H1 (cell line): Measurements from ENCODE around the gene GIMD1. TPM values are rescaled to one million over a fixed set of nuclear protein-coding genes. Genes with fewer than 3 reads are reported as not detected.
"Not testable (repeated sequence)": the region's sequence is repeated elsewhere in the genome, so short reads cannot be mapped to it uniquely, and the experiment has no call there.

Experiments used
- CTCF ChIA-PET: fragments of 300-600 bp; sonication (Branson Sonifier 250); formaldehyde crosslinking; loops from one replicate; lab custom pipeline; 2021; ENCODE audit not compliant: partially characterized antibody; lab: Charles Lee
- POLR2A ChIA-PET: fragments of 300-600 bp; sonication (Branson Sonifier 250); formaldehyde crosslinking; loops from one replicate; lab custom pipeline; 2021; ENCODE audit warnings: inconsistent platforms; ENCODE audit not compliant: partially characterized antibody; lab: Charles Lee
- DNase-seq, 2 experiments: peaks; one replicate each; pipeline versions ENCODE4 v3.0.0 to v3.0.0-alpha.2; 2010 to 2022; ENCODE audit warnings: low spot score in 2 of 2, low read depth in 1 of 2, mixed read lengths in 1 of 2
- FAIRE-seq: peaks from 2 replicates; lab custom pipeline; 2011; peaks lifted over from hg19 to GRCh38; lab: Jason Lieb, UNC
- H2AFZ ChIP-seq: 2 replicates; pipeline ENCODE4 v1.8.1; 2012; ENCODE audit warnings: low read length, inconsistent platforms
- H2AK5ac ChIP-seq: 2 replicates; pipeline ENCODE4 v1.6.1; 2013; ENCODE audit warnings: low read depth, low read length
- H2BK120ac ChIP-seq: replicated peaks from 2 replicates; pipeline ENCODE3; 2013; ENCODE audit warnings: low read depth, low read length, inconsistent platforms
- H2BK12ac ChIP-seq: 2 replicates; pipeline ENCODE4 v1.6.1; 2013; ENCODE audit warnings: low read depth, low read length
- H2BK15ac ChIP-seq: 2 replicates; pipeline ENCODE4 v1.6.1; 2013; ENCODE audit warnings: low read length
- H2BK20ac ChIP-seq: 2 replicates; pipeline ENCODE4 v1.6.1; 2013; ENCODE audit warnings: low read length
- H2BK5ac ChIP-seq: 2 replicates; pipeline ENCODE4 v1.6.1; 2013; ENCODE audit warnings: low read depth, low read length
- H3K14ac ChIP-seq: 2 replicates; pipeline ENCODE4 v1.6.1; 2013; ENCODE audit warnings: inconsistent platforms; ENCODE audit not compliant: insufficient read length
- H3K18ac ChIP-seq: 2 replicates; pipeline ENCODE4 v1.6.1; 2013; ENCODE audit warnings: low read length; ENCODE audit errors: extremely low read depth
- H3K23ac ChIP-seq: 2 replicates; pipeline ENCODE4 v1.6.1; 2013; ENCODE audit warnings: inconsistent platforms; ENCODE audit not compliant: insufficient read length
- H3K23me2 ChIP-seq: 2 replicates; pipeline ENCODE4 v1.6.1; 2013; ENCODE audit warnings: low read depth, low read length
- H3K27ac ChIP-seq: 2 replicates; pipeline ENCODE4 v1.6.1; 2011; ENCODE audit warnings: low read depth, low read length, inconsistent platforms
- H3K27me3 ChIP-seq, 4 experiments: replicated peaks in 1 of 4; 1 replicate in 1 of 4; 2 replicates in 3 of 4; pipeline versions ENCODE4 v1.6.1 to v1.8.1; 2011 to 2013; ENCODE audit warnings: low read length in 3 of 4, mild to moderate bottlenecking in 3 of 4, inconsistent platforms in 2 of 4, mixed read lengths in 2 of 4, moderate library complexity in 1 of 4; ENCODE audit not compliant: control insufficient read depth in 3 of 4, insufficient read depth in 3 of 4; ENCODE audit errors: extremely low read depth in 1 of 4
- H3K36me3 ChIP-seq, 4 experiments: 2 replicates each; pipeline versions ENCODE4 v1.6.1 to v1.8.1; 2011 to 2013; ENCODE audit warnings: mild to moderate bottlenecking in 4 of 4, low read length in 3 of 4, moderate library complexity in 2 of 4, control low read depth in 1 of 4, inconsistent platforms in 1 of 4; ENCODE audit not compliant: insufficient read depth in 4 of 4, control insufficient read depth in 2 of 4
- H3K4ac ChIP-seq: replicated peaks from 2 replicates; pipeline ENCODE3; 2013; ENCODE audit warnings: low read length, low read depth, mixed read lengths, inconsistent platforms; ENCODE audit not compliant: insufficient read length
- H3K4me1 ChIP-seq, 4 experiments: replicated peaks in 1 of 4; 1 replicate in 1 of 4; 2 replicates in 3 of 4; pipeline versions ENCODE4 v1.6.1 to v1.8.1; 2011 to 2013; ENCODE audit warnings: low read length in 3 of 4, inconsistent platforms in 2 of 4, mixed read lengths in 1 of 4; ENCODE audit not compliant: insufficient read depth in 4 of 4, control insufficient read depth in 3 of 4
- H3K4me2 ChIP-seq, 2 experiments: 2 replicates each; pipeline versions ENCODE4 v1.6.1 to v1.8.1; 2011 to 2013; ENCODE audit warnings: low read depth in 2 of 2, low read length in 2 of 2, control low read depth in 1 of 2, inconsistent platforms in 1 of 2, mild to moderate bottlenecking in 1 of 2; ENCODE audit not compliant: insufficient read depth in 1 of 2
- H3K4me3 ChIP-seq, 4 experiments: fragments of 200-600, 300-600 bp in 1 of 4; sonication (generic), shearing (Covaris generic), sonication (Bioruptor Twin) in 1 of 4; 2 replicates each; pipeline versions ENCODE4 v1.5.1 to v1.8.1; 2011 to 2016; ENCODE audit warnings: low read length in 4 of 4, low read depth in 3 of 4, control low read depth in 2 of 4, inconsistent platforms in 2 of 4, mild to moderate bottlenecking in 2 of 4, mixed read lengths in 1 of 4, moderate library complexity in 1 of 4; ENCODE audit not compliant: insufficient read depth in 2 of 4; ENCODE audit errors: extremely low read depth in 1 of 4
- H3K56ac ChIP-seq: replicated peaks from 2 replicates; pipeline ENCODE3; 2013; ENCODE audit warnings: low read depth, mild to moderate bottlenecking, mixed read lengths, low read length, inconsistent platforms; ENCODE audit not compliant: insufficient read length
- H3K79me1 ChIP-seq: 2 replicates; pipeline ENCODE4 v1.6.1; 2013; ENCODE audit warnings: low read depth, low read length, control low read depth
- H3K79me2 ChIP-seq, 2 experiments: 2 replicates each; pipeline versions ENCODE4 v1.6.1 to v1.8.1; 2012 to 2013; ENCODE audit warnings: low read length in 2 of 2, mild to moderate bottlenecking in 2 of 2, inconsistent platforms in 1 of 2; ENCODE audit not compliant: insufficient read depth in 2 of 2, control insufficient read depth in 1 of 2
- H3K9ac ChIP-seq, 4 experiments: replicated peaks in 1 of 4; 1 replicate in 1 of 4; 2 replicates in 3 of 4; pipeline versions ENCODE4 v1.6.1 to v1.8.1; 2011 to 2013; ENCODE audit warnings: low read depth in 3 of 4, low read length in 3 of 4, control low read depth in 2 of 4, mild to moderate bottlenecking in 2 of 4, moderate library complexity in 2 of 4, inconsistent platforms in 1 of 4; ENCODE audit errors: extremely low read depth in 1 of 4
- H3K9me3 ChIP-seq, 2 experiments: 2 replicates each; pipeline versions ENCODE4 v1.6.1 to v1.8.1; 2012 to 2013; ENCODE audit warnings: mild to moderate bottlenecking in 2 of 2, moderate library complexity in 2 of 2, control low read depth in 1 of 2, inconsistent platforms in 1 of 2, low read depth in 1 of 2, low read length in 1 of 2, mixed read lengths in 1 of 2; ENCODE audit not compliant: insufficient read depth in 2 of 2
- H4K20me1 ChIP-seq, 2 experiments: replicated peaks in 1 of 2; 2 replicates each; pipeline versions ENCODE3 to v1.8.1; 2011 to 2013; ENCODE audit warnings: inconsistent platforms in 2 of 2, low read length in 2 of 2, mild to moderate bottlenecking in 1 of 2; ENCODE audit not compliant: insufficient read depth in 2 of 2, control insufficient read depth in 1 of 2
- H4K5ac ChIP-seq: 2 replicates; pipeline ENCODE4 v1.6.1; 2013; ENCODE audit warnings: low read length, low read depth, mixed read lengths, inconsistent platforms; ENCODE audit not compliant: insufficient read length
- H4K8ac ChIP-seq: 2 replicates; pipeline ENCODE4 v1.8.0; 2013; ENCODE audit warnings: mild to moderate bottlenecking, moderate library complexity, low read length, inconsistent platforms; ENCODE audit not compliant: insufficient read depth; ENCODE audit errors: extremely low read depth
- H4K91ac ChIP-seq: replicated peaks from 2 replicates; pipeline ENCODE3; 2013; ENCODE audit warnings: low read length, mixed read lengths, inconsistent platforms; ENCODE audit not compliant: insufficient read length
- WGBS, 2 experiments: shearing (Covaris generic) in 1 of 2; methylation state at CpG; one replicate each; pipeline versions ENCODE4 v1.1.6 to v1.1.7; 2013 to 2015; ENCODE audit warnings: low lambda C conversion rate in 2 of 2, mixed read lengths in 2 of 2, inconsistent platforms in 1 of 2, low coverage in 1 of 2, missing lambda C conversion rate in 1 of 2; ENCODE audit not compliant: insufficient replicate concordance in 2 of 2, insufficient coverage in 1 of 2, insufficient read length in 1 of 2; ENCODE audit errors: extremely low coverage in 1 of 2, missing lambda C conversion rate in 1 of 2; 5-methylcytosine and 5-hydroxymethylcytosine counted together
- polyA plus RNA-seq, 7 experiments: library from polyadenylated mRNA; depleted of rRNA in 3 of 7; stranded (reverse) in 5 of 7; unstranded in 2 of 7; fragments of >200 nt in 5 of 7; fragments of 200-250 nt in 2 of 7; gene quantifications; 1 replicate in 5 of 7; 2 replicates in 1 of 7; 4 replicates in 1 of 7; pipeline versions ENCODE4 v1.2.1 to v1.2.3, GENCODE V29; 2011 to 2013; ENCODE audit warnings: missing spikeins in 2 of 7, mixed read lengths in 2 of 7
- total RNA-seq: library from RNA; stranded (reverse); fragmentation: NEBNext Ultra II Directional; extraction: Animal tissue kit (Norgen Biotek cat#: 25700); gene quantifications from 2 replicates; pipeline ENCODE4 v1.2.1, GENCODE V29; 2021

Gene GIMD1
- total and polyA plus RNA-seq, 2 of the 8 experiments (the other 6 are each of a cell fraction or from before 2014, with no cell fraction given), result not detected

DNA sequence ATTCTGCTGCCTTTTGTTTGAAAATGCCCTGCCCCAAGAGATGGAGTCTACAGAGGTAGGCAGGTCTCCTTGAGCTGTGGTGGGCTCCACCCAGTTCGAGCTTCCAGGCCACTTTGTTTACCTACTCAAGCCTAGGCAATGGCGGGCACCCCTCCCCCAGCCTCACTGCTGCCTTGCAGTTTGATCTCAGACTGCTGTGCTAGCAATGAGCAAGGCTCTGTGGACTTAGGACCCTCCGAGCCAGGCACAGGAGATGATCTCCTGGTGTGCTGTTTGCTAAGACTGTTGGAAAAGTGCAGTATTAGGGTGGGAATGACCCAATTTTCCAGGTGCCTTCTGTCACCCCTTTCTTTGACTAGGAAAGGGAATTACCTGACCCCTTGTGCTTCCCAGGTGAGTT is 39.4 kb upstream of the GIMD1 start:
- H3K23me2 ChIP-seq, H3K56ac ChIP-seq, H3K4me1 ChIP-seq, H2AK5ac ChIP-seq, H3K23ac ChIP-seq, H4K5ac ChIP-seq, H2BK15ac ChIP-seq, H3K14ac ChIP-seq, H3K9me3 ChIP-seq, FAIRE-seq, DNase-seq, H2BK12ac ChIP-seq, H2BK120ac ChIP-seq, H3K36me3 ChIP-seq, H3K18ac ChIP-seq, CTCF ChIA-PET, H4K20me1 ChIP-seq, H3K4me2 ChIP-seq, H3K79me2 ChIP-seq, H3K79me1 ChIP-seq, H3K4me3 ChIP-seq, H4K91ac ChIP-seq, H2AFZ ChIP-seq, H3K27me3 ChIP-seq, H3K4ac ChIP-seq, H2BK20ac ChIP-seq, H2BK5ac ChIP-seq, H3K27ac ChIP-seq, H4K8ac ChIP-seq, H3K9ac ChIP-seq, POLR2A ChIA-PET: not testable (repeated sequence)
- WGBS, 2 experiments, result 100% methylated on average over 2 of the region's 3 CpGs; no CpG with 5 or more reads in 1 of the 2 experiments
